Endodermal cell (in vitro differentiated cells): ENCODE results near the gene ATR. TPM values are rescaled to one million over a fixed set of nuclear protein-coding genes. Genes with fewer than 3 reads are reported as not detected.
"Not testable (repeated sequence)": the region's sequence is repeated elsewhere in the genome, so short reads cannot be mapped to it uniquely, and the experiment has no call there.

Experiments
- DNase-seq: peaks from one replicate; pipeline ENCODE4 v3.0.0-alpha.2; 2017
- H3K27ac ChIP-seq: 2 replicates; pipeline ENCODE4 v1.5.1; 2013; ENCODE audit warnings: mild to moderate bottlenecking, low read depth, low read length, moderate library complexity
- H3K27me3 ChIP-seq: 2 replicates; pipeline ENCODE4 v1.6.1; 2013; ENCODE audit warnings: mild to moderate bottlenecking, low read length, moderate library complexity; ENCODE audit not compliant: insufficient read depth, control insufficient read depth, poor library complexity, severe bottlenecking
- H3K36me3 ChIP-seq: 2 replicates; pipeline ENCODE4 v1.7.0; 2013; ENCODE audit warnings: mild to moderate bottlenecking, low read length, moderate library complexity; ENCODE audit not compliant: control insufficient read depth, insufficient read depth
- H3K4me1 ChIP-seq: one replicate; pipeline ENCODE4 v1.7.0; 2013; ENCODE audit warnings: low read length; ENCODE audit not compliant: control insufficient read depth, insufficient read depth
- H3K4me3 ChIP-seq: 2 replicates; pipeline ENCODE4 v1.5.1; 2013; ENCODE audit warnings: mild to moderate bottlenecking, low read length, moderate library complexity
- H3K9ac ChIP-seq: 2 replicates; pipeline ENCODE4 v1.6.1; 2013; ENCODE audit warnings: mild to moderate bottlenecking, low read length, moderate library complexity; ENCODE audit not compliant: poor library complexity, severe bottlenecking; ENCODE audit errors: extremely low read depth
- H3K9me3 ChIP-seq: 2 replicates; pipeline ENCODE4 v1.6.1; 2013; ENCODE audit warnings: mild to moderate bottlenecking, low read length, moderate library complexity; ENCODE audit not compliant: control insufficient read depth
- H3K27ac Mint-ChIP-seq: 2 replicates; pipeline ENCODE4 v1.8.0; 2020; ENCODE audit warnings: mixed read lengths
- H3K27me3 Mint-ChIP-seq: 2 replicates; pipeline ENCODE4 v1.8.0; 2021; ENCODE audit warnings: mild to moderate bottlenecking, mixed read lengths; ENCODE audit not compliant: insufficient read depth
- H3K36me3 Mint-ChIP-seq: 2 replicates; pipeline ENCODE4 v1.8.0; 2020; ENCODE audit warnings: low read depth, mixed read lengths
- H3K4me1 Mint-ChIP-seq: 2 replicates; pipeline ENCODE4 v1.8.0; 2020; ENCODE audit warnings: mixed read lengths
- H3K4me3 Mint-ChIP-seq: 2 replicates; pipeline ENCODE4 v1.8.0; 2020; ENCODE audit warnings: mild to moderate bottlenecking, moderate library complexity, mixed read lengths
- H3K9me3 Mint-ChIP-seq: 2 replicates; pipeline ENCODE4 v1.8.0; 2020; ENCODE audit warnings: mild to moderate bottlenecking, mixed read lengths
- CTCF ChIP-seq: fragments of 200-600 bp; sonication (generic); conservative IDR thresholded peaks from 2 replicates; pipeline ENCODE4 v1.5.0; 2021; ENCODE audit warnings: antibody characterized with exemption, mild to moderate bottlenecking
- WGBS, 2 experiments: methylation state at CpG; one replicate each; pipeline versions ENCODE4 v1.1.5 to v1.1.7; 2013; ENCODE audit warnings: missing lambda C conversion rate in 2 of 2, mixed read lengths in 1 of 2; ENCODE audit not compliant: insufficient coverage in 1 of 2, insufficient read length in 1 of 2; 5-methylcytosine and 5-hydroxymethylcytosine counted together
- total RNA-seq, 2 donors: library from RNA; stranded (reverse); fragmentation: NEBNext Ultra II Directional in 1 of 2; extraction: Animal tissue kit (Norgen Biotek cat#: 25700) in 1 of 2; gene quantifications; 2 replicates in 1 of 2; 3 replicates in 1 of 2; pipeline ENCODE4 v1.2.1, GENCODE V29; 2021

ATR gene
- total RNA-seq, 2 donors from 2014 or later, result 18.4 to 32.9 TPM

GRCh38 chr3:142608631-142609030 lies 30.1 kb upstream of the ATR start:
- TF ChIP-seq CTCF, result no peak
- Histone ChIP-seq H3K27me3 (no peaks in the 10 kb centered on the region), H3K4me3 (no peak overlapping the region), H3K4me1 (no peaks in the 10 kb centered on the region), H3K9ac (no peak overlapping the region), H3K9me3 (no peaks in the 10 kb centered on the region), H3K27ac (no peak overlapping the region), H3K36me3 (no peaks in the 10 kb centered on the region)
- no peak overlapping the region for H3K27ac Mint-ChIP-seq
- no peak overlapping the region for H3K4me3 Mint-ChIP-seq
- DNase-seq, result no peak
- H3K27me3 Mint-ChIP-seq, result no peaks in the 10 kb centered on the region
- H3K9me3 Mint-ChIP-seq, result no peaks in the 10 kb centered on the region
- H3K4me1 Mint-ChIP-seq, result no peaks in the 10 kb centered on the region
- H3K36me3 Mint-ChIP-seq, result no peaks in the 10 kb centered on the region
- WGBS, 2 experiments, result 89 to 100% methylated on average over 1 of the region's 1 CpG

GRCh38 chr3:142604940-142605339 lies 26.4 kb upstream of the ATR start:
- Histone ChIP-seq H3K4me1 (no peaks in the 10 kb centered on the region), H3K27me3 (no peaks in the 10 kb centered on the region), H3K9me3 (no peaks in the 10 kb centered on the region), H3K27ac (no peak overlapping the region), H3K36me3 (no peaks in the 10 kb centered on the region), H3K4me3 (no peak overlapping the region), H3K9ac (no peak overlapping the region)
- no peaks in the 10 kb centered on the region for H3K9me3 Mint-ChIP-seq
- no peaks in the 10 kb centered on the region for H3K27me3 Mint-ChIP-seq
- H3K4me3 Mint-ChIP-seq, result no peak overlapping the region
- DNase-seq, result no peak
- no peak for TF ChIP-seq CTCF
- no peaks in the 10 kb centered on the region for H3K36me3 Mint-ChIP-seq
- H3K4me1 Mint-ChIP-seq, result no peaks in the 10 kb centered on the region
- no peak overlapping the region for H3K27ac Mint-ChIP-seq

- not testable (repeated sequence) for DNase-seq, H3K27ac ChIP-seq, H3K4me1 ChIP-seq, H3K27me3 Mint-ChIP-seq, H3K27me3 ChIP-seq, H3K36me3 ChIP-seq, H3K27ac Mint-ChIP-seq, H3K9me3 Mint-ChIP-seq, H3K9me3 ChIP-seq, H3K4me3 ChIP-seq, H3K9ac ChIP-seq, H3K4me1 Mint-ChIP-seq, H3K4me3 Mint-ChIP-seq, H3K36me3 Mint-ChIP-seq
- WGBS, 2 experiments, result 86 to 93% methylated on average over 7 of the region's 7 CpGs
Observed at GRCh38 chr3:142603386-142603705, 24.8 kb upstream of the ATR start.

GRCh38 chr3:142602619-142603385 lies 24.3 kb upstream of the ATR start:
- Mint-ChIP-seq H3K4me1 (peaks cover 3% of the 10 kb centered on the region), H3K9me3 (no peaks in the 10 kb centered on the region), H3K27ac (no peak overlapping the region), H3K27me3 (no peaks in the 10 kb centered on the region), H3K4me3 (no peak overlapping the region), H3K36me3 (peaks cover 2% of the 10 kb centered on the region)
- Histone ChIP-seq H3K9me3 (no peaks in the 10 kb centered on the region), H3K27me3 (no peaks in the 10 kb centered on the region), H3K27ac (no peak overlapping the region), H3K36me3 (no peaks in the 10 kb centered on the region), H3K4me3 (no peak overlapping the region), H3K4me1 (no peaks in the 10 kb centered on the region), H3K9ac (no peak overlapping the region)
- no peak for DNase-seq
- WGBS, 2 experiments, result 93 to 94% methylated on average over 12 to 13 of the region's 13 CpGs
- no peak for TF ChIP-seq CTCF
